Peyer's patch (tissue), 4 donors: ENCODE results near the gene RNF114. TPM values are rescaled to one million over a fixed set of nuclear protein-coding genes. Genes with fewer than 3 reads are reported as not detected.
A peak's percentile ranks its signal among the peaks of the same experiment; 100 is the strongest.
"Not testable (repeated sequence)": the region's sequence is repeated elsewhere in the genome, so short reads cannot be mapped to it uniquely, and the experiment has no call there.

Experiments
- DNase-seq, 3 donors: peaks; one replicate each; pipeline ENCODE4 v3.0.0-alpha.2; 2017 to 2019
- H3K27ac ChIP-seq, 4 donors: fragments of 200-600 bp; sonication (generic); one replicate each; pipeline ENCODE4 v1.5.1; 2016 to 2019
- H3K27me3 ChIP-seq, 2 donors: fragments of 200-600 bp; sonication (generic); one replicate each; pipeline ENCODE4 v1.5.1; 2019
- H3K36me3 ChIP-seq, 3 donors: fragments of 200-600 bp; sonication (generic); one replicate each; pipeline ENCODE4 v1.5.1; 2016 to 2019
- H3K4me1 ChIP-seq, 4 donors: fragments of 200-600 bp; sonication (generic); one replicate each; pipeline ENCODE4 v1.5.1; 2016 to 2019
- H3K4me3 ChIP-seq, 4 donors: fragments of 200-600 bp; sonication (generic); 1 replicate in 3 of 4; 2 replicates in 1 of 4; pipeline ENCODE4 v1.5.1; 2016 to 2019; ENCODE audit warnings: mild to moderate bottlenecking in 1 of 4
- H3K9me3 ChIP-seq, 4 donors: fragments of 200-600 bp; sonication (generic); one replicate each; pipeline ENCODE4 v1.5.1; 2016 to 2019; ENCODE audit warnings: mild to moderate bottlenecking in 1 of 4
- CTCF ChIP-seq, 6 experiments: fragments of 450-650 bp in 4 of 6; fragments of 200-600 bp in 2 of 6; sonication (generic) in 1 of 6; IDR thresholded peaks; one replicate each; pipeline ENCODE4 v1.5.1; 2017 to 2019; ENCODE audit warnings: antibody characterized with exemption in 6 of 6, mild to moderate bottlenecking in 3 of 6, moderate library complexity in 1 of 6
- POLR2A ChIP-seq, 2 donors: fragments of 450-650 bp; IDR thresholded peaks; one replicate each; pipeline ENCODE4 v1.5.1; 2017; ENCODE audit warnings: antibody characterized with exemption in 2 of 2, mild to moderate bottlenecking in 2 of 2, moderate library complexity in 2 of 2
- total RNA-seq, 4 donors: library from RNA; depleted of rRNA; stranded (reverse); fragments of >200 nt; gene quantifications; one replicate each; pipeline ENCODE4 v1.1.0, GENCODE V29; 2016

The RNF114 gene
- total RNA-seq, 4 donors from 2014 or later, result 205 to 275 (median 259) TPM

- TF ChIP-seq CTCF (IDR thresholded peaks at IDR 0.05), result no peak
- H3K27me3 ChIP-seq, result no peaks in the 10 kb centered on the region
- no peak for DNase-seq
- H3K4me3 ChIP-seq, result no peak overlapping the region
- H3K27ac ChIP-seq, result peak overlapping the region; percentile 38 to 81 (median 57)
- H3K36me3 ChIP-seq, result no peaks in the 10 kb centered on the region
- peaks cover 0 to 15% (median 0%) of the 10 kb centered on the region in 4 donors for H3K4me1 ChIP-seq
- no peaks in the 10 kb centered on the region for H3K9me3 ChIP-seq
Measured at GRCh38 chr20:49990271-49990720, 54.1 kb downstream of the RNF114 start.

GRCh38 chr20:49993301-49993751 lies 57.1 kb downstream of the RNF114 start:
- Histone ChIP-seq H3K4me1 (peaks cover 0 to 15% (median 0%) of the 10 kb centered on the region in 4 donors), H3K4me3 (no peak overlapping the region), H3K27me3 (no peaks in the 10 kb centered on the region), H3K36me3 (no peaks in the 10 kb centered on the region), H3K9me3 (no peaks in the 10 kb centered on the region), H3K27ac (no peak overlapping the region)
- no peak for DNase-seq
- no peak for TF ChIP-seq POLR2A (IDR thresholded peaks at IDR 0.05)

GRCh38 chr20:49995586-49995985 lies 59.4 kb downstream of the RNF114 start:
- Histone ChIP-seq H3K27me3 (no peaks in the 10 kb centered on the region), H3K4me1 (peaks cover 0 to 1% (median 0%) of the 10 kb centered on the region in 4 donors), H3K9me3 (no peaks in the 10 kb centered on the region), H3K27ac (no peak overlapping the region), H3K36me3 (no peaks in the 10 kb centered on the region), H3K4me3 (no peak overlapping the region)
- DNase-seq, result no peak
- TF ChIP-seq POLR2A (IDR thresholded peaks at IDR 0.05) (no peak), CTCF (IDR thresholded peaks at IDR 0.05) (no peak)

GRCh38 chr20:49998478-49999188 lies 62.4 kb downstream of the RNF114 start:
- H3K27me3 ChIP-seq, H3K27ac ChIP-seq, H3K36me3 ChIP-seq, H3K4me3 ChIP-seq, H3K9me3 ChIP-seq, H3K4me1 ChIP-seq, DNase-seq: not testable (repeated sequence)

GRCh38 chr20:49999329-49999728 lies 63.1 kb downstream of the RNF114 start:
- Histone ChIP-seq H3K4me3 (no peak overlapping the region), H3K36me3 (no peaks in the 10 kb centered on the region), H3K9me3 (no peaks in the 10 kb centered on the region), H3K4me1 (no peaks in the 10 kb centered on the region), H3K27me3 (no peaks in the 10 kb centered on the region), H3K27ac (no peak overlapping the region)
- TF ChIP-seq CTCF (IDR thresholded peaks at IDR 0.05), result no peak
- no peak for TF ChIP-seq POLR2A (IDR thresholded peaks at IDR 0.05)
- DNase-seq, result no peak

- not testable (repeated sequence) for H3K27me3 ChIP-seq, H3K4me1 ChIP-seq, DNase-seq, H3K9me3 ChIP-seq, H3K27ac ChIP-seq, H3K36me3 ChIP-seq, H3K4me3 ChIP-seq
Measured at GRCh38 chr20:50000548-50001222, 64.5 kb downstream of the RNF114 start.

GRCh38 chr20:50001784-50002311 lies 65.7 kb downstream of the RNF114 start:
- Histone ChIP-seq H3K36me3 (no peaks in the 10 kb centered on the region), H3K27ac (no peak overlapping the region), H3K4me3 (no peak overlapping the region), H3K27me3 (no peaks in the 10 kb centered on the region), H3K9me3 (no peaks in the 10 kb centered on the region), H3K4me1 (no peaks in the 10 kb centered on the region)
- no peak for TF ChIP-seq CTCF (IDR thresholded peaks at IDR 0.05)
- no peak for TF ChIP-seq POLR2A (IDR thresholded peaks at IDR 0.05)
- no peak for DNase-seq
